Activated T-cell treated with anti-CD3 and anti-CD28 coated beads, Interleukin-2, amount 50 U/mL, for 4 hours (primary cell): ENCODE data around the gene CFDP1. TPM values are rescaled to one million over a fixed set of nuclear protein-coding genes. Genes with fewer than 3 reads are reported as not detected.

Source experiments
- ATAC-seq, 2 donors: fragments of 200-7000 bp; cut with Tn5 transposase; one replicate each; pipeline ENCODE4 v1.10.0; 2021
- DNase-seq: peaks from one replicate; pipeline ENCODE4 v3.0.0-alpha.2; 2020
- H3K27me3 Mint-ChIP-seq: one replicate; pipeline ENCODE4 v1.8.0; 2021; ENCODE audit warnings: low read depth, mixed read lengths
- H3K36me3 Mint-ChIP-seq: one replicate; pipeline ENCODE4 v1.8.0; 2022; ENCODE audit warnings: mixed read lengths; ENCODE audit not compliant: insufficient read depth
- H3K4me1 Mint-ChIP-seq: one replicate; pipeline ENCODE4 v1.8.0; 2021; ENCODE audit warnings: low read depth, mixed read lengths
- H3K4me3 Mint-ChIP-seq: one replicate; pipeline ENCODE4 v1.8.0; 2021; ENCODE audit warnings: mild to moderate bottlenecking, moderate library complexity, mixed read lengths
- H3K9me3 Mint-ChIP-seq: one replicate; pipeline ENCODE4 v1.8.0; 2021; ENCODE audit warnings: mixed read lengths
- total RNA-seq, 3 donors: library from RNA; stranded (reverse); gene quantifications; one replicate each; pipeline ENCODE4 v1.2.1, GENCODE V29; 2021

Gene CFDP1
- total RNA-seq = 10 to 100 TPM; 28.3 to 33.2 (median 28.6) TPM

DNA sequence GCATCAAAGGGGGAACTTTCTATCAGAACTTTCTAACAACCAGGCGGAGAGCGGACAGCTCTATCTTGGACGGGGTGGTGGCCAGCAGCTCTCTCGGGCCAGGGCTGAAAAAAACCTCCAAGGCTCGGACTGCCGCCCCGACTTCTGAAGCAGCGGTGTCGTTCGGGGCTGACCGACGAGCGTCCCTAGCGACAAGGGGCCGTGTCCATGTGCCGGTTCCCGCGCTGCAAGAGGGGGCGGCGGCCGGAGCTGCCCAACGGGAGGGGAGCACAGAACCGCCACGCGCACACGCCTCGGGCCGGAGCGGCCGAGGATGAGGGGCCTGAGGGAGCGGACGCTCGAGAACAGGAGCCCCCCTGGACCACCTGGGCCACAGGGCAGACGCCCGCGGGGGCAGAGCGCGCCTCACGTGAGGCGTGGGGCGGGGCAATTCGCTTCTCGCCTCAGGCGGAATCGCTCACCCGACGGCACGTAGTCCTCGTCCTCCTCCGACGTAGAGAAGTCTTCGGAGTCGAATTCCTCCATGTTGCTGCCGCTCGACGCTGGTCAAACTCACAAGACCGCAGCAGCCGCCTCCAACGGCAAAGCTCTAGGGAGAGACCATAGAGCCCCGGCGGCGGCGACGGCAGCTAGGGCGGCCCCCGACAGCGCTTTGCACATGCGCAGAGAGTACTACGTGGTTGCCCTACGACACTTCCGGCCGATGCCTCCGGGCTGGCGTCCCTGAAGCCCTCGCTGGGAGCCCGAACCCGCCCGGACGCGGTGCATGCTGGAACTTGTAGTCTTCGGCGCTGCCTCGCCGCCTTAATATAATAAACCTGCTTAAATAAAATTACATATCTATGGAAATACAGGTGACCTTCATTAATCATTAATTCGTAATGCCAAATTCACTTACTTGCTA, at the start of gene CFDP1:
CFDP1 (minus strand) TSS at position 676 of the 904 bp plus-strand sequence; CDS start at position 525, 151 bp downstream.
- ATAC-seq (peak; percentile 93 to 94), DNase-seq (peak; percentile 94)
- Mint-ChIP-seq H3K4me3 (peak within 1 kb of the TSS; percentile 90), H3K27me3 (no peaks in the 10 kb centered on the region), H3K36me3 (peaks cover 7% of the 10 kb centered on the region), H3K9me3 (no peaks in the 10 kb centered on the region), H3K4me1 (peaks cover 32% of the 10 kb centered on the region)

DNA sequence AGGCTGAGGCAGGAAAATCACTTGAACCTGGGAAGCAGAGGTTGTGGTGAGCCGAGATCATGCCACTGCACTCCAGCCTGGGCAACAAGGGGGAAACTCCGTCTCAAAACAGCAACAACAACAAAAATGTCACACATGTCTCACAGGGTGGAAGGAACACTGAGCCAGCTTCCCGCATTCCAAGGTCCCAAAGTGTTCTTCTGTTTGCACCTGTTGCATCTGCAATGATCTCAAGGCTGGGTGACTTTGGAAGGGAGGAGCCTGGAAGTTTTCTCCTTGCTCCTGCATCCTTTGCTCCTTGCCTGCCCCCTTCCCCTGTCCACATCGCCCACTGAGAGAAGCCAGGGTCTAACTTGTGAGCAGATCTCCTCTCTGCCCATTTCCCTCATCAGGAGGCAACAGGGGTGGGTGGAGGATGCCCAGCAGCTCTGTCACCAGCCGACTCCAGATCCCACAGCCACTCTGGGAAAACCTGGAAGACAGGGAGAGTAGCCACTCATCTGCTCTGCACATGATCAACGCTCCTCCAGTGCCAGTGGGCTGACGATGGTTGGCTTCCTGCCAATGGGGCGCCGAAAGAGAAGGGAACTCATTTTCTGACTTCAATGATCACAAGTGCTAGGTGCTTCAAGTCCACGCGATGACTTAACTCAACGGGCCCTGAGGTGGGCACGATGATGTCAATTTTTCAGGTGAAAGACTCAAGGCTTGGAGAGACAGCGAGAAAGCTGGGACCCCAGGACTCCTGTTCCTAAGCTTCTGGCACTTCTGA, 49.3 kb upstream of the CFDP1 start:
- Mint-ChIP-seq H3K4me3 (no peak overlapping the region), H3K9me3 (no peaks in the 10 kb centered on the region), H3K27me3 (peaks cover 24% of the 10 kb centered on the region), H3K36me3 (no peaks in the 10 kb centered on the region), H3K4me1 (peaks cover 3% of the 10 kb centered on the region)
- no peak for DNase-seq
- no peak for ATAC-seq

DNA sequence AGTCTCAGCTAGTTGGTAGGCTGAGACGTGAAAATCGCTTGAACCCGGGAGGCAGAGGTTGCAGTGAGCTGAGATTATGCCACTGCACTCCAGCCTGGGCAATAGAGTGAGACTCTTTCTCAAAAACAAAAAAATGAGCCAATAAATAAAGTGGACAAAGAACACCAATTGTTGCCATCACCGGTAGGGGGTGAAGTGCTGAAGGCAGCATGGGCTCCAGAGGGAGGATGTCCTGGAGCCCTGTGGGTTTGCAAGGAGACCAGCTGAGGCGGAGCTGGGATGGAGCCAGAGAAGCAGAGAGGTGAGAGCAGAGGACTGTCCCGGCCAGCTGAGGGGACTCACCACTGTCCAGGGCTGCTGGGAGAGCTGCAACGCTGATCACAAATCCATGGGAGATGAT, 48.2 kb upstream of the CFDP1 start:
- no peak for ATAC-seq
- no peaks in the 10 kb centered on the region for H3K36me3 Mint-ChIP-seq

DNA sequence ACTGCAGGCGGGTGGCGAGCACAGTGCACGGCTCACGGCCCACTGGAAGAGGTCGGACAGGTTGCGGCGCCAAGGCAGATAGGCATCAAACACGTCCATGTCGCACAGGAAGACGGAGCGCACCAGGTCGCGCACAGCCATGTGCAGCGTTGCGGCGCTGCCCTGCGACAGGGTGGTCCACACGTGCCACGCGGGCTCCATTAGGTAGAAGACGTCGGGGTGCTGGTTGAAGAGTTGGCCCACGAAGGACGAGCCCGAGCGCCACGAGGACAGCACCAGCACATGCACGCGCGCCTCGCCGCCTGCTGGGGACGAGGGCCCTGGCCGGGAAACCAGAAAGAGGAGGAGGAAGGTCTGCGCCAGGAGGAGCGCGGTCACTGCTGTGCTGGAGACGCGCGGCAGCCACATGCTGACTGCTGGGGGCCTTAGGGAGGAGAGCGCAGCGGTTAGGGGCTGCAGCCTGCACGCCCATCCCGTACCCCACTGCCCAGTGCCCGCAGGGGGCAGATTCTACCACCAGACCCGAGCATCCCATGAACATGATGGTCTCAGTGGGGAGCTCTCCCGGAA, 46.2 kb upstream of the CFDP1 start:
- no peaks in the 10 kb centered on the region for H3K36me3 Mint-ChIP-seq
- no peaks in the 10 kb centered on the region for H3K4me1 Mint-ChIP-seq
- DNase-seq (no peak), ATAC-seq (no peak)
- no peak overlapping the region for H3K4me3 Mint-ChIP-seq
- peaks cover 10% of the 10 kb centered on the region for H3K27me3 Mint-ChIP-seq
- no peaks in the 10 kb centered on the region for H3K9me3 Mint-ChIP-seq

More for the DNA sequence above, 48.2 kb upstream of the CFDP1 start:
- no peak for DNase-seq
- Mint-ChIP-seq H3K4me1 (peaks cover 3% of the 10 kb centered on the region), H3K9me3 (no peaks in the 10 kb centered on the region), H3K27me3 (peaks cover 17% of the 10 kb centered on the region), H3K4me3 (no peak overlapping the region)

DNA sequence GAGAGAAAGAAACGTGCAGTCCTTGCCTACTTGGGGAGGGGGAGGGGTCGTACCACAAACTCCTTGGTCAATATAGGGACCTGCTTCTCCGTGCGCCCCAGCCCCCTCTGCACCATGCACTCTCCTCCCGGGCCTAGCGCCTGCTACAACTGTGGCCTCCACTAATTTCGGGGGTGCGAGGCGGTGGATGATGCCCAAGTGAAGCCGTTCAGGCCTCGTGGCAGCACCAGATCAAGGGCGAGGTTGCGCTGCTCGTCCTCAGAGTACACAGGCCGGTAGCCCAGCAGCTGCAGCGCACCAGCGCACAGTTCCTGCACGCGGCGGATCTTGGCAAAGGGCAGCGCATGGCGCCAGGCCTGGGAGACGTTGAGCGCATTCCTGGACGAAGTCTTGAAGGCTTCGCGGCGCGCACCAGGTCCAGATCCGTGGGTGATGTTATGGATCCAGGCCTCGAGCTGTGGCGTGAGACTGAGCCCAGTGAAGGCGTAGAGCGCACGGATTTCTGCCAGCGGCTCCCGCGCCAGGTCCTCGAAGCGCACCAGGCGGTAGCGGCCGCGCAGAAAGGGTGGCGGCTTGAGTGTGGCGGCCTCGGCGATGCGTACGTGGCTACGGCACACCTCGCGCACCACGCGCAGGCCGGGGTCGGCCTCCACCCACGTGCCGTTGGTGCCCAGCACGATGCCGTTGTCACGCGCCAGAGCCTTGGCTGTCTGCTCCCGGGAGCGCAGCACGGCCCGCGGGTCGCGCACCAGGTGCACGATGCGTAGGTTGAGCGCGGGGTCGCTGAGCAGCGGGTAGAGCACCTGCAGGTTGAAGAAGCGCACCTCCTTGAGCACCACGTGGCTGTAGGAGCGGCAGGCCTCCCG, 45.4 kb upstream of the CFDP1 start:
- no peak for DNase-seq

DNA sequence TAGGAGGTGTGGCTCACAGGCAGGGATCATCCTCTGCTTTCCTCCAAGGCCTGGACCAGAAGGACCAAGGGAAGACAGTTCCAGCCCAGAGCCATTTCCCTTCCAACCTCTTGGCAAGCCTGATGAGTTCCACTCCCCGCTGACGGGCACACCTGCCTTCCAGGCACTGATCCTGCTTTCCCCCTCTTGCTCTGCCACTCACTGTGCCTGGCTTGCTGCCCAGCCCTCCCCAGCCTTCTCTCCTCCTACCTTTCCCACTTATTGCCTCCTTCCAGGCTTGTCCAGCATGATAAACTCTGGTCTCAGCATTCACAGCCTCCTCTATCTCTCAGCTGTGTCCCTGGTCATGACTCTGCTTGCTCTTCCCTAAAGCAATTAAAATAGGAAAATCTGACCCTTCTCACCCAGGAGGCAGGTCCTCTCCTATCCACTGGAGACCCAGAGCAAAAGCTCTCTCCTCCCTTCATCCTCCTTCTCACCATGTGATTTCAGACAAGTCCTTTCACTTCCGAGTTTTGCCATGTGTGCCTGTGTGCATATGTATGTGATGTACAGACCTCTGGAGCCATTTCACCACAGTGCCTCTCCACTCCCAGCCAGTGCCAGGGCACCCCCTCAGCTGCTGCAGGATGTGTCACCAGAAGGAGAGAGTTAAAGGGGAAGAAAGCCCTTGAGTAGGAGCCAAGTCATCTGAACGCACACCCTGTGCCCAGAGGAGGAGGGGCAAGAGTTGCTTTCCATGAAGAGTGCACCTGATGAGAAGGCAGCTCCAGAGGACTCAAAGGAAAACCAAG, 44.6 kb upstream of the CFDP1 start:
- H3K4me3 Mint-ChIP-seq = no peak overlapping the region
- H3K4me1 Mint-ChIP-seq = no peaks in the 10 kb centered on the region
- ATAC-seq (no peak), DNase-seq (no peak)
- H3K36me3 Mint-ChIP-seq = no peaks in the 10 kb centered on the region
- H3K9me3 Mint-ChIP-seq = no peaks in the 10 kb centered on the region
- peaks cover 10% of the 10 kb centered on the region for H3K27me3 Mint-ChIP-seq

More for the DNA sequence above, 45.4 kb upstream of the CFDP1 start:
- H3K27me3 Mint-ChIP-seq = peaks cover 10% of the 10 kb centered on the region
- H3K36me3 Mint-ChIP-seq = no peaks in the 10 kb centered on the region
- no peaks in the 10 kb centered on the region for H3K9me3 Mint-ChIP-seq
- H3K4me1 Mint-ChIP-seq = no peaks in the 10 kb centered on the region
- ATAC-seq = no peak
- H3K4me3 Mint-ChIP-seq = no peak overlapping the region

DNA sequence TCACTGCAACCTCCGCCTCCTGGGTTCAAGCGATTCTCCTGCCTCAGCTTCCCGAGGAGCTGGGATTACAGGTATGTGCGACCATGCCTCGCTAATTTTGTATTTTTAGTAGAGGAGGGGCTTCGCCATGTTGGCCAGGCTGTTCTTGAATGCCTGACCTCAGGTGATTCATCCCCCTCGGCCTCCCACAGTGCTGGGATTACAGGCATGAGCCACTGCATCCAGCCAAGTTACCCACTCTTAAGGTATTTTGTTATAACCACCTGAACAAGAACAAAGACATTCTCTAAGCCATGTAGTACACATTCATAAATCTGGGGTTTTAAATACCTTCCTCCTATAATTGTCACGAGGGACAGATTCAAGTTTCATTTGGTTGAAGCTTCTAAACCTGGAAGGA, 43.5 kb upstream of the CFDP1 start:
- no peaks in the 10 kb centered on the region for H3K36me3 Mint-ChIP-seq
- no peaks in the 10 kb centered on the region for H3K4me1 Mint-ChIP-seq
- no peak for ATAC-seq
- no peaks in the 10 kb centered on the region for H3K9me3 Mint-ChIP-seq
- no peak for DNase-seq
- H3K27me3 Mint-ChIP-seq = peaks cover 10% of the 10 kb centered on the region
- H3K4me3 Mint-ChIP-seq = no peak overlapping the region

DNA sequence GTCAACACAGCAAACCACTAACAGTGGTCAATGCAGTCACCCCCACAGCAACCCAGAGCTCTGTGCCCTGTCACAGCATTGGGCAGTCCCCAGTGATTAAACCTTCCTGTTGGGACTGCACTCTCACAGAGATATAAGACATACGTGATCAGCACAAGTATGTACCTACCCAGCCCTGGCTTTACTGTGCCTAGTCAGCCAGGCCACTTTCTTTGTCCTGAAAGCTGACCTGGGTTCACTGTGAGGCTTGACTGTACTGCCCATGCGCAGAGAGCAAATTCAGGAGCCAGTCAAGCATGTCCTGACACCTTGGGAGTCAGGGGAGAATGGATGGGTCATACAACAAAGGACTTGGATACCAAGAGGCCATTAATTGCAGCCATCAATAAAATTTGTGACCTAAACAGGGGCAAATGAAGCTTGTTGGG, 42.1 kb upstream of the CFDP1 start:
- H3K36me3 Mint-ChIP-seq = no peaks in the 10 kb centered on the region

DNA sequence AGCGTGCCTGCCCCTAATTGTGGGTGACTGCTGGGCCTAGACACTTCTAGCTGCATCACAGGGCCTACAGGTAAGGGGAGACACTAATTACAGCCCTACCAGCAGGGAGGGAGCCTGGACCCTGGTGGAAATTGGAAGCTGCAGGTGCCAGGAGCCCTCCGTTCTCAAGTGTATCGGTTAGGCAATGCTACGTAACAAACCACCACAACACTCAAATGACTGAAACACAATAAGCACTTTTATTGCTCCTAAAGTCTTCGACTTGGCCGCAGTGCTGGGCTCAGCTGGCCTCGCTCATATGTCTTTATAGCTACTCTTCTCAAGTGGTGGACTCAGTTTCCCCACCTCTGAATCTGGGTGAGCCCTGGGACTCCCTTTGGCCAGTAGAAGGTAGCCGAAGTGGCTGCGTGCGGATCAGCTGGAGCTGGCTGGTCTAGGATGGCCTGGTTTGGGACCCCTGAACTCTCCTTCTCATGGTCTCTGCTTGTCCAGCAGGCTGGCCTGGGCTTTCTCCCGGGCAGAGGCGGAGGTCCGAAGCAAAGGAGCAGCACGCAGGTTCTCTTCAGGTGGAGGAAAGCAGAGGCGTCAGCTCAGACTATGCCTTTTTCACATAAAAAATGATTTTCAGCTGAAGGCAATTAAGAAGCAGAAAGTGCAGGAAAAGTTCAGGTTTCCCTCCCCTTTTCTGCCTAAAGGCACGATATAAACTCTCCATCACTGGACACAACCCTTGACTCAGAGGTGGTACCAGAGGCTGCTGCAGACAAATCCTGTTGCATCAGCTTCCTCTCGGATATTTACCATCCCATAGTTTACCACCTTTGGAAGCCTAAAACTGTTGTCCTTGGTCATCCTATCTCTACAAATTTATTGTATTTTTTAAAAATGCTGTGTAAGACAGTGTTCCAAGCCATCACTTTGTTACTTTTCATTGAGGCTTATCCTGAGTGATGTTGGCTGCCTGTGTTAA, 39.9 kb upstream of the CFDP1 start:
- Mint-ChIP-seq H3K4me3 (no peak overlapping the region), H3K36me3 (no peaks in the 10 kb centered on the region), H3K4me1 (no peaks in the 10 kb centered on the region), H3K27me3 (peaks cover 3% of the 10 kb centered on the region), H3K9me3 (no peaks in the 10 kb centered on the region)
- ATAC-seq = no peak
- DNase-seq = no peak

More for the DNA sequence above, 42.1 kb upstream of the CFDP1 start:
- no peak for ATAC-seq
- no peaks in the 10 kb centered on the region for H3K4me1 Mint-ChIP-seq
- DNase-seq = no peak
- H3K9me3 Mint-ChIP-seq = no peaks in the 10 kb centered on the region
- peaks cover 5% of the 10 kb centered on the region for H3K27me3 Mint-ChIP-seq
- no peak overlapping the region for H3K4me3 Mint-ChIP-seq

DNA sequence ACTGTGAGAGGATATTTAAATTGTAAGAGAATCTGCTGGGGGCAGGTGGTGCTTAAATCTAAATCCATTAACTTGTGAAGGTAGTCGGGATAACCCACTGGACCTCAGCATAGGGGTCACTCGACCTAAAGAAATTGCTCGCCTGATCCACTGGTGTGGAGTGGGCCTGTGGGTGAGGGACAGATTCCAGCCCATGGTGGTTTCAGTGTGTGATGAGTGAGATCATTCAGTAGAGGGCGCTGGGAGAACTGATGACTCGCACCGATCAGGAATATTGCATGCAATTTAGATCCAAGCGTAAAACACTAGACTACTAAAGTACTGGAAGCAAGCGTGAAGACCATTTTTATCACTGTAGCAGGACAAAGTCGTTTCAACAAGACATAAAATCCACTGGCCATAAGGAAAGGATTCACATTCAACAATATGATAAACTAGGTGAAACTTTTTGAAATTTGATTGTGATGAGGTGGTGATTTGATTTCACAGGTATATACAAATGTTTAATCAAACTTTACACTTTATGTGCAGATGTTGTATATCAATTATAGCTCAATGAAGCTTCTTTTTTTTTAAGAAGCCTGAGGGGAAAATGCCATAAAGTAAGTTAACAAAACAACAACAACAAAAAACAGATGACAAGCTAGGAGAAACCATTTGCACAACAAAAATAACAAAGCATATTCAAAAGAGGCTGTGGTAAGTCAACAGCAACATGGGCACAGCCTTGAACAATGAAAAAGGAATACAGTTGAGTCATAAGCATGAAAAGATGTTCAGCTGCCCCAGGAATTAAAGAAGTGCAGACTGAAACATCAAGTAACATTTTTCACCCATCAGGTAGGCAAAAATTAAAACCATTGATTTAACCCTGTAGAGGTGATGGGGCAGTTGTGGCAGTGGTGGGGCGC, 38.7 kb upstream of the CFDP1 start:
- DNase-seq = peak; percentile 22
- Mint-ChIP-seq H3K36me3 (no peaks in the 10 kb centered on the region), H3K4me3 (no peak overlapping the region)

DNA sequence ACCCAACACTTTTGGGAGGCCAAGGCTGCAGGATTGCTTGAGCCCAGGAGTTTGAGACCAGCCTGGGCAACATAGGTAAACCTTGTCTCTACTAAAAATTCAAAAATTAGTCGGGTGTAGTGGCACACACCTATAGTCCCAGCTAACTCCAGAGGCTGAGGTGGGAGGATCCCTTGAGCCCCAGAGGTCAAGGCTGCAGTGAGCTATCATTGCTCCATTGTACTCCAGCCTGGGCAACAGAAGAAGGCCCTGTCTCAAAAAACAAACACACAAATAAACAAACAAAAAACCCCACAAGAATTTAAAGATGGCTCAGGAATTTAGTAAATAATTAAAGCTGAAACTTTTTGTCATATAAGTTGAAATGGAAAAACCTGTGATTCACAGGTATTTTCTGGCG, 33.5 kb upstream of the CFDP1 start:
- ATAC-seq (no peak), DNase-seq (no peak)
- Mint-ChIP-seq H3K4me1 (peaks cover 26% of the 10 kb centered on the region), H3K27me3 (no peaks in the 10 kb centered on the region), H3K4me3 (no peak overlapping the region), H3K9me3 (no peaks in the 10 kb centered on the region), H3K36me3 (peaks cover 2% of the 10 kb centered on the region)

More for the DNA sequence above, 38.7 kb upstream of the CFDP1 start:
- Mint-ChIP-seq H3K4me1 (no peaks in the 10 kb centered on the region), H3K27me3 (no peaks in the 10 kb centered on the region), H3K9me3 (no peaks in the 10 kb centered on the region)
- ATAC-seq = peak; percentile 73 to 86
